ENCODE results near the gene GH2. TPM values are rescaled to one million over a fixed set of nuclear protein-coding genes. Genes with fewer than 3 reads are reported as not detected.
A peak's percentile ranks its signal among the peaks of the same experiment; 100 is the strongest.
"Not testable (repeated sequence)": the region's sequence is repeated elsewhere in the genome, so short reads cannot be mapped to it uniquely, and the experiment has no call there.

The GH2 gene
- total and polyA plus RNA-seq, 2 experiments from 2014 or later = 0.59 to 2.3 TPM

- H3K36me3 Mint-ChIP-seq (ENCODE audit: low read depth); H3K4me3 Mint-ChIP-seq; H3K9me3 Mint-ChIP-seq; H3K36me3 ChIP-seq (ENCODE audit: insufficient read depth); H3F3A ChIP-seq (replicated peaks; ENCODE audit: low read depth); H3K79me2 ChIP-seq (replicated peaks; ENCODE audit: insufficient read depth); H3K4me1 ChIP-seq (ENCODE audit: insufficient read depth); H2AFZ ChIP-seq; H3K4me3 ChIP-seq; H3K9me2 ChIP-seq (ENCODE audit: insufficient read depth); H3K27me3 ChIP-seq (ENCODE audit: insufficient read depth); H3K4me2 ChIP-seq; H4K20me1 ChIP-seq (replicated peaks; ENCODE audit: insufficient read depth); H3K27ac ChIP-seq (ENCODE audit: low read depth); H3K27me3 Mint-ChIP-seq (ENCODE audit: insufficient read depth, low read depth, poor library complexity); H3K4me1 Mint-ChIP-seq; H3K27ac Mint-ChIP-seq: not testable (repeated sequence)
- DNase-seq (ENCODE audit: low spot score) = peak; percentile 50
- peak; percentile 30 for ATAC-seq
- TF ChIP-seq, protein P1, sequence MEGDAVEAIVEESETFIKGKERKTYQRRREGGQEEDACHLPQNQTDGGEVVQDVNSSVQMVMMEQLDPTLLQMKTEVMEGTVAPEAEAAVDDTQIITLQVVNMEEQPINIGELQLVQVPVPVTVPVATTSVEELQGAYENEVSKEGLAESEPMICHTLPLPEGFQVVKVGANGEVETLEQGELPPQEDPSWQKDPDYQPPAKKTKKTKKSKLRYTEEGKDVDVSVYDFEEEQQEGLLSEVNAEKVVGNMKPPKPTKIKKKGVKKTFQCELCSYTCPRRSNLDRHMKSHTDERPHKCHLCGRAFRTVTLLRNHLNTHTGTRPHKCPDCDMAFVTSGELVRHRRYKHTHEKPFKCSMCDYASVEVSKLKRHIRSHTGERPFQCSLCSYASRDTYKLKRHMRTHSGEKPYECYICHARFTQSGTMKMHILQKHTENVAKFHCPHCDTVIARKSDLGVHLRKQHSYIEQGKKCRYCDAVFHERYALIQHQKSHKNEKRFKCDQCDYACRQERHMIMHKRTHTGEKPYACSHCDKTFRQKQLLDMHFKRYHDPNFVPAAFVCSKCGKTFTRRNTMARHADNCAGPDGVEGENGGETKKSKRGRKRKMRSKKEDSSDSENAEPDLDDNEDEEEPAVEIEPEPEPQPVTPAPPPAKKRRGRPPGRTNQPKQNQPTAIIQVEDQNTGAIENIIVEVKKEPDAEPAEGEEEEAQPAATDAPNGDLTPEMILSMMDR (conservative IDR thresholded peaks at IDR 0.05; ENCODE audit: low read depth in 2 of 2) = peak; percentile 30 to 59; a peak in 3 of 4 replicates
Observed at GRCh38 chr17:63892316-63893037, 10.7 kb upstream of the GH2 start.

DNA sequence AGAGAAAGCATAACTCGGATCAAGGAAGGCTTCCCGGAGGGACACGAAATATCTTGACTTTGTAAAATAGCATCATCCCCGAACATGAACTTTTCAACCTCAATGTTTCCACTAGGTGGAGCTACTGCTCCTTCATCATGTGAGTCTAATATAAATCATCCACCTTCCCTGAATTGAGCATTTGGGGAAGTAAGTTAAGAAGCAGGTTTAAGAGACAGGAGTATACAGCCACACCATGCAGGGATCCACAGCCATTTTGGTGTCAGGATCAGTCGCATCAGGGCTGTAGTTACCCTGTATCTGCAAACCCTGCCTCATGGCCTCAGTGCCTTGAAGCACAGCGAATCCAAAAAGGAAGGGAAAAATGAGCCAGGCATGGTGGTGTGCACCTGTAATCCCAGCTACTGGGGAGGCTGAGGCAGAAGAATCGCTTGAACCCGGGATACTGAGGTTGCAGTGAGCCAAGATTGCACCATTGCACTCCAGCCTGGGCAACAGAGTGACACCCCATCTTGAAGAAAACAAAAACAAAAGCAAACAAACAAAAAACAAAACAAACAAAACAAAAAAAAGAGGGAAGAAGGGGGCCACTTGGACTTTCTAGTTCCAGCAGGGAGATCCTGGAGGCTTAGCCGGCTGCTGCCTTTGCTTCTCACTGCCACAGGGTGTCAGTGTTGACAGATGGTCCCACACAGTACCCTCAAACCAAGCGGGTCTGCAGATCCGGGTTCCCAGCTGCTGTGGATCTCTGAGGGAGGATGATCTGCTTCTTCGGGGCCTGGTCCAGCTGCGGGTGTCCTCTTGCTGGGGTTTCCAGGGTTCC is 7.5 kb upstream of the GH2 start:
- not testable (repeated sequence) for H3K36me3 ChIP-seq (ENCODE audit: insufficient read depth); H3K27me3 ChIP-seq (ENCODE audit: insufficient read depth); H3F3A ChIP-seq (replicated peaks; ENCODE audit: low read depth); H3K27ac ChIP-seq (ENCODE audit: low read depth); H3K27me3 Mint-ChIP-seq (ENCODE audit: insufficient read depth, low read depth, poor library complexity); H3K4me3 Mint-ChIP-seq; H3K4me1 ChIP-seq (ENCODE audit: insufficient read depth); H3K9me2 ChIP-seq (ENCODE audit: insufficient read depth); H4K20me1 ChIP-seq (replicated peaks; ENCODE audit: insufficient read depth); H3K9me3 Mint-ChIP-seq; H3K27ac Mint-ChIP-seq; H3K36me3 Mint-ChIP-seq (ENCODE audit: low read depth); H3K4me2 ChIP-seq; H3K4me3 ChIP-seq; H2AFZ ChIP-seq; H3K4me1 Mint-ChIP-seq; H3K79me2 ChIP-seq (replicated peaks; ENCODE audit: insufficient read depth)
- ATAC-seq (peak; percentile 97), DNase-seq (ENCODE audit: low spot score) (peak; percentile 85)
- TF ChIP-seq, protein P1 (conservative IDR thresholded peaks at IDR 0.05; ENCODE audit: low read depth in 2 of 2) = peak; percentile 55 to 72

GRCh38 chr17:63885119-63885518 is 3.4 kb upstream of the GH2 start:
- H3K4me1 Mint-ChIP-seq = peaks cover 18% of the 10 kb centered on the region
- not testable (repeated sequence) for H3K9me2 ChIP-seq (ENCODE audit: insufficient read depth); H3K27ac ChIP-seq (ENCODE audit: low read depth); H4K20me1 ChIP-seq (replicated peaks; ENCODE audit: insufficient read depth); H3K4me2 ChIP-seq; H3F3A ChIP-seq (replicated peaks; ENCODE audit: low read depth); H3K4me3 Mint-ChIP-seq; H3K27me3 ChIP-seq (ENCODE audit: insufficient read depth); DNase-seq (ENCODE audit: low spot score); H3K79me2 ChIP-seq (replicated peaks; ENCODE audit: insufficient read depth); ATAC-seq; H3K36me3 ChIP-seq (ENCODE audit: insufficient read depth); H2AFZ ChIP-seq; H3K4me3 ChIP-seq; H3K27ac Mint-ChIP-seq; H3K27me3 Mint-ChIP-seq (ENCODE audit: insufficient read depth, low read depth, poor library complexity); H3K36me3 Mint-ChIP-seq (ENCODE audit: low read depth); H3K9me3 Mint-ChIP-seq
- H3K4me1 ChIP-seq (ENCODE audit: insufficient read depth) = peaks cover 14% of the 10 kb centered on the region; the same call in 1 of the 2 replicates

DNA sequence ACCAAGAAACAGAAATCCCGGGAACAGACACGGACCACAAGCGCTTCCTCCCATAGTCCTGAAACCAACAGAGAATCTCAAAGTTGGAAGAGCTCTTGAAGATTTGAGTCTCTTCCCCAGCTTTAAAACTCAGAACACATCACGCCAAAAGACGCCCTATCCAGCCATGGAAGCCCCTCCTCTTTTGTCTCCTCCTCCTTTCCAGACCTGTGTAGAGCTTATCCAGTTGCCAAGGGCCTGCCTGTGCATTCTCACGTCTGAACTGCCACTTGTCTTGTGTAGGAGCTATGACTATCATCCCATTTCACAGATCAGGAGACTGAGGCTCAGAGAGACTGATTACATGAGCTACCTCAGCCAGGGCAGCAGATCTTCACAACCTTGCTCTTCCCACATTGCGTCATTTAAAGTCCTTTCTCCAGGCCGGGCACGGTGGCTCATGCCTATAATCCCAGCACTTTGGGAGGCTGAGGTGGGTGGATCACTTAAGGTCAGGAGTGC is 932 bp upstream of the GH2 start:
- H3K36me3 Mint-ChIP-seq (ENCODE audit: low read depth); H3K79me2 ChIP-seq (replicated peaks; ENCODE audit: insufficient read depth); H3K27ac ChIP-seq (ENCODE audit: low read depth); H2AFZ ChIP-seq; H3K4me2 ChIP-seq; H4K20me1 ChIP-seq (replicated peaks; ENCODE audit: insufficient read depth); H3K27ac Mint-ChIP-seq; H3K27me3 ChIP-seq (ENCODE audit: insufficient read depth); H3K4me3 ChIP-seq; H3F3A ChIP-seq (replicated peaks; ENCODE audit: low read depth); H3K9me2 ChIP-seq (ENCODE audit: insufficient read depth); H3K27me3 Mint-ChIP-seq (ENCODE audit: insufficient read depth, low read depth, poor library complexity); H3K4me3 Mint-ChIP-seq; H3K36me3 ChIP-seq (ENCODE audit: insufficient read depth); DNase-seq (ENCODE audit: low spot score); H3K9me3 Mint-ChIP-seq; ATAC-seq: not testable (repeated sequence)
- peaks cover 16% of the 10 kb centered on the region for H3K4me1 Mint-ChIP-seq
- peaks cover 14% of the 10 kb centered on the region; the same call in 1 of the 2 replicates for H3K4me1 ChIP-seq (ENCODE audit: insufficient read depth)

Data from GM23338 (cell line).